GM19467 (cell line): Measurements from ENCODE around the gene RTP5.
"Not testable (repeated sequence)": the region's sequence is repeated elsewhere in the genome, so short reads cannot be mapped to it uniquely, and the experiment has no call there.

Experiments used
- ATAC-seq: cut with Tn5 transposase; IDR thresholded peaks from one replicate; pipeline ENCODE4 v1.9.1; 2021; ENCODE audit warnings: mild to moderate bottlenecking, moderate library complexity; ENCODE audit not compliant: unreplicated experiment

RTP5 gene

DNA sequence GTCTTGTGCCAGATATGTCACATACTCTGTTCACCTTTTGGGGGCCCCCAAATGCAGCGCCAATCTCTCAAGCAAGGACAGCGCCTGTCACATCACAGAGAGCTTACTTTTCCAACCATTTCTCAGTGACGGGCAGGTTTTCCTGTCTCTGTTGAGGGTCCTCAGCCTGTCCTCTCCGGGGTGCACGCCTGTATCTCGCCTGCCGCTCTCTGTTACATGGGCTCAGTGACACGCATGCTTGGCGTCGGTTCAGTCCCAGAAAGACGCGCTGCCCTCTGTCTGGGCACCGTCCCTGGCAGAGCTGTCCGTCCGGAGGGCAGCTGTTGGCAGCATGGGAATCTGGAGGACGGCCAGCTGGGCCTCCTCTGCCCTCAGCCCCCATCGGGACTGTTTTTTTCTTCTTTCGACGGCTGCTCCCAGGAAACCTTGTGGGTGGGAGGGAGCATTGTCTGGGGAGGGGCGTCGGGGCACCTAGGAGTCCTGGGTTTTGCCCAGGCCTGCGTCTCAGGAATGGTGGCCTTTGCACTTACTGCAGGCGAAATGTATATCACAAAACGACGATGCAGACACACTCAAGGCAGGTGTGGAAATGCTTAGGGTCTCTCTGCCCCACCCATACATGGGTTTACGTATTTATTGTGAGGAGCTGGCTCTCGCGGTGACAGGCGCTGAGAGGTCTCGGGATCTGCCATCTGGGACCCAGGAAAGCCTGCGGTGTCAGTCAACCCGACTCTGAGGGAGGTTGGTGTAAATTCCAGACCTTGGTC lies 30.9 kb downstream of the RTP5 start:
- ATAC-seq: no peak

DNA sequence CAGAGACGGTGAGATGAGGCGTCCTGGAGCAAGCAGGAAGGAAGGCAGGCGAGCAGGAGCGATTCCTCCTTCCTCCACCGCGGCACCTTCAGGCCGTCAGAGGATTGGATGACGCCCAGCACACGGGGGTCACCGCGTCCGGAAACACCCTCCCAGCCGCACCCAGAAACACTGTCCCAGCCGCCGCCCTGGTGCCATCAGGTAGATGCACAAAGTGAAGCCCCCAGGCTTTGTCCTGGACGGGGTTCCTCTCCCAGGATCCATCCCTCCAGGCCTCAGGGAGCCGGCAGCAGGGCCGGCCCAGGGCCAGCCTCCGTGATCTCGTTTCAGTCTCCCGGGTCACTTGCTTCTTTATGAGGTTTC lies 31.5 kb downstream of the RTP5 start:
- ATAC-seq: no peak

GRCh38 chr2:241901500-241902351 lies 32.2 kb downstream of the RTP5 start:
- ATAC-seq: no peak

- no peak for ATAC-seq
Measured at GRCh38 chr2:241902357-241902991, 32.9 kb downstream of the RTP5 start.

- no peak for ATAC-seq
Measured at GRCh38 chr2:241903121-241904010, 33.8 kb downstream of the RTP5 start.

DNA sequence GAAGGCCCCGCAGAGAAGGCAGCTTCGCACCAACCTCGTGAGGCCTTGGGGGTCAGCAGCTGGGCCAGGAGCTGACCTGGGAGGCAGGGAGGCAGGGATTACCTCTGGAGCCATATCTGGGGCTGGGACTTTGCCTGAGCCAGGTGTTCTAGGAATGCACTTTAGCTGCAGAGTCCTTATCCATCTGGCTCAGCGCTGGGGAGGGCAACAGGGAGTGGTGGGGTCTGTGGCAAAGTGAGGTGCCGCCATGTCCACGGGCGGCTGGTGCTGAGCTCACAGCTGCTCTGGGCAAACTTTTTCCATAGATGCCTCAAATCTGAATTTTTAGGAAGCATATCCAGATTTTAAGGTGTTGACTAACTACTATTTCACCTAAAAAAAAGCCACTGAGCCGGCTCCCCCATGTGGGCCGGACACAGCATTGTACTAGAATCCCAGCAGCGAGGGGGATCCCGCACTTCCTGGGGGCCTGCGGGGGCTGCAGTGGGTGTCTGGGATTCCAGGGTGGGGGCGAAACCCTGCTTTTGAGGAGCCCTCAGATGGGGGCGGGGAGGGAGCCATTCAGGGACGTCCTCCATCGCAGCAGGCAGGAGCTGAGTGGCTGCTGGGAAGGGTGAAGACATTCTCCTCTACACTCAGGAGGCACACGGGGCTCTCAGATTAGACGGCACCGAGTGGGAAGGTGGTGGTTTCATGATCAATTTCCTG lies 34.6 kb downstream of the RTP5 start:
- no peak for ATAC-seq

- ATAC-seq: no peak
Measured at GRCh38 chr2:241904791-241905710, 35.5 kb downstream of the RTP5 start.

DNA sequence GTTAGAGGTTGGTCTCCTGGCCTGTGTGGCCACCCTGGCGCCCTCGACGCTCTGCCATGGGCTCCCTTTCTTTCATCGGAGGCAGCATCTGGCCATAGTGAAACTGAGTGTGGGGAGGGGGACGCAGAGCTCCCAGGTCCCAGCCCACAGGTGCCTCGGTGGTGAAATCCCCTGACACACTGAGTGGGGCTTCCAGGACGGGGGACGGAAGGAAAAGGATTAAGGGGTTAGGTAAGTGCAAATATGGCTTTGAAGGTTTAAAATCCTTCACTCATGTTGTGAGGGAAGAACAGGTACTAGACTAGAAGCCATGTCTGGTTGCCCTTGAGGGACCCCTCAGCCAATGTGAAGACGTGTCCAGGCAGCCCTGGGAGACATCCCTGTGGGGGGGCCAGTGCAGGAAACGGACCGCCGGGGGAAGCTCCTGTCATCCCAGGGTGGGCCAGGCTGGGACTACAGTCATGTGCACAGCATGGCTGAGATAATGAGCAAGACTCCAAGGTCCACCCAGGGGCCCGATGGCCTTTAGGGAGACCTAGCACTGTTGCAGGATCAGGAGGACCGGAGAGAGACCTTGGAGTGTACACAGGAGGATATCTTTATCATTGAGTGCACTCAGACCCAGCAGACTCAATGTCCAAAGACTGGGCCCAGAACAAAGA lies 36.3 kb downstream of the RTP5 start:
- ATAC-seq: no peak

DNA sequence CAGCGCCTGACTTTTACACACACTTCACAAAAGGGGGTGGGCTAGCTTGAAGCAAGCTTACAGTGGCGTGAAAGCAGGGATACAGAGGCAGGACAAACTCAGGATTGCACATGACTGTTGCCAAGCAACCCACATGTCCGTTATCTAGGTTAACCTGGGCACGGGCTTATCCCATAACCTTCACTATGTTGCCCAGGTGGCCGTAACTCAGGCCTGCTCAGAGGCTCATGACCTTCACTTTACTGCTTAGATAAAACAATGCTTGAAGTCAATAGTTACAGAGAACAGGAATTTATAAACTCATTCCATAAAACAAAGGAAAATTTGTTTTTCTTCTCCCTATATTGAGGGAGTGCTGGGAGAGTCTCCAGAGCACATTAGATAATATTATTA lies 36.8 kb downstream of the RTP5 start:
- not testable (repeated sequence) for ATAC-seq

GRCh38 chr2:241906826-241907570 lies 37.5 kb downstream of the RTP5 start:
- ATAC-seq: no peak

DNA sequence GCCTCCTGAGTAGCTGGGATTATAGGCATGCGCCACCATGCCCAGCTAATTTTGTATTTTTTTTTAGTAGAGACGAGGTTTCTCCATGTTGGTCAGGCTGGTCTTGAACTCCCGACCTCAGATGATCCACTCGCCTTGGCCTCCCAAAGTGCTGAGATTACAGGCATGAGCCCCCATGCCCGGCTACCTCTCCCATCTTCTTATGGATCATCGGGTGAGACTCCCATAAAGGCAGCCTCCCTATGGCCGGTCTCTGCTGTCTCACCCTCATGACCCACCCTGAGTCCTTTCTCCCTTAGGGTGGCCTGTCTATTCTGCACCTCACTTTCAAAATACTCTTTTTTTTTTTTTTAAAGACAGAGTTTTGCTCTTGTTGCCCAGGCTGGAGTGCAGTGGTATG lies 38.3 kb downstream of the RTP5 start:
- ATAC-seq: not testable (repeated sequence)

GRCh38 chr2:241908686-241909420 lies 39.3 kb downstream of the RTP5 start:
- no peak for ATAC-seq

GRCh38 chr2:241909769-241910168 lies 40.2 kb downstream of the RTP5 start:
- ATAC-seq: no peak

DNA sequence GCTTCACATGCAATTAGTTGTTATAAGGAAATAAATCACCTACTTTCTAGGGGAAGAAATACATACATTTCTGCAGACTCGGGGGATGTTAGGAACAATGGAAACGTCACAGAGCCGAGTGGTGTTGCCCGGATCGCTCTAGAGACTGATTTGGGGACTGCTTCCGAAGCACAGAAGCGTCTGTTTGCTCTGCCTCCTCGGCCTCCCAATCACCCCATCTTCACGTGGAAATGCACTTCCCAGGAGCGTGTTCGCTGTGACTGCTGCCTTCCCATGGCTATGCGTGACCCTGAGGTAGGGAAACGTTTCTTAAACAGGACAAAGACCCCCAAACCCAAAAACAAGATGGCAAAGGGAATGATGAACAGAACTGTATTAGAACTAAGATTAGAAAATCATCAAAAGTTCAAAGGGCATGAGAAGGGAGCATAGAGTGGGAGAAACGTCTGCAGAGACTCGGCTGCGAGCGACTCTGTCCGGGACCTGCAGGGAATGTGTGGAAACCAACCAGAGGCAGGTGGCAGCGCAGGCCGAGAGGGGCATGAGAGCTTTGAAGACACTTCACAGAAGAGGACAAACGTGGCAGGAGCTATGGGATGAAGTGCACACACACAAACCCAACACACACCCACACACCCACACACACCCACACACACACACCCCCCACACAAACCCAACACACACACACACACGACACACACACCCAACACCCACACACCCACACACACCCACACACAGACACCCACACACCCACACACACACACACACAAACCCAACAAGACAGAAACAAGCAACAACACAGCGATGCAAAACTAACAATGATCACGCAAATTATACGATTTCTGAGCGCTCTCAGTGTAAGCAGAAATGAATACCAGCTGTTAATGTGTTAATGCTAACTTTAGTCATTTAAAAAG lies 41.3 kb downstream of the RTP5 start:
- ATAC-seq: no peak

DNA sequence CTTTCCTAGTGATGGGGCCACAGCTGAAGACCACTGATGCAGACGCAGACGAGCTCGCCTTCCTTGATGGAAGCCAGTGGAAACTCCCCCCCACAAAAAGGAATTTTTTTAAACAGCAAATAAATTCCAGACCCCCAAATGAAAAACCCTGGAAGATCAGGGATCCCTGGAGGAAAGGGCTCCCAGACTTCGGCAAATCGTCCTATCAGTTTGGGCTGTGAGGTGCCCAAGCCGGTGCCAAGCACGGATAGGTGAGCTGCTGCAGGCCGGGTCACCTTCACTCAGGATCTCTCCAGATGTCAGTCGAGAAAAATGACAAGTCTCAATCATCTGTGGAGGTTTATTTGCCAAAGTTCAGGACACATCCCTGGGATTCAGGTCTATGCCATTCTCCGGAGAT lies 42.0 kb downstream of the RTP5 start:
- ATAC-seq: no peak

DNA sequence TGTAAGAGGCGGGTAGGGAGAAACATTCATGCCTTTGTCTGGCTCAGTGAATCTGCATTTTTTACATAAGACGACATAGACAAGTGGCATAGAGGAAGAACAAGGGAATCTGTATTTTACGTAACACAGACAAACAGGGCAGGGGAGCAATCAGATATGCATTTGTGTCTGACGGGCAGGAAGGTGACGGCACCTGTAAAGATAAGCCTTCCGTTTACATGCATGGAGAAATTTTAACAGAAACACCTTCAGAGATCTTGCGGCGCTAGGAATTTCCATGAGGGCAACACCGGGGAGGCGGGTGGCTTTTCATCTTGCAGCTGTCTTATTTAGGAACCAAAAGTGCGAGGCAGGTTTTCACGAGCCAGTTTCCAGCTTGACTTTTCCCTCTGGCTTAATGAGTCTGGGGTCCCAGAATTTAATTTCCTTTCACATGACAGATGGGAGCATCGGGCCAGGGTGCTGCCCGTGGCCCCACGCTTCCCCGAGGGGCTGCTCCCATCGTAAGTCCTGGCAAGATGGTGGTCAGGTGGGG lies 42.6 kb downstream of the RTP5 start:
- ATAC-seq: no peak
